ENCODE measurements around the gene NELL1. TPM values are rescaled to one million over a fixed set of nuclear protein-coding genes. Genes with fewer than 3 reads are reported as not detected.

NELL1 gene
- total and polyA plus RNA-seq, 2 experiments from 2014 or later = 1.6 TPM; not detected in 1

GRCh38 chr11:21465920-21466319 lies 796.5 kb downstream of the NELL1 start:
- no peaks in the 10 kb centered on the region for H3K9me3 Mint-ChIP-seq
- DNase-seq (ENCODE audit: low spot score) (no peak), ATAC-seq (no peak)
- H3K4me3 ChIP-seq = no peak overlapping the region
- no peaks in the 10 kb centered on the region for H3K79me2 ChIP-seq (replicated peaks; ENCODE audit: insufficient read depth)
- peak overlapping the region; percentile 74; the same call in 1 of the 2 replicates for H2AFZ ChIP-seq
- TF ChIP-seq CREB1 (CRISPR knock-in tag; IDR thresholded peaks at IDR 0.05; ENCODE audit: low read depth) = no peak
- TF ChIP-seq, protein P1, sequence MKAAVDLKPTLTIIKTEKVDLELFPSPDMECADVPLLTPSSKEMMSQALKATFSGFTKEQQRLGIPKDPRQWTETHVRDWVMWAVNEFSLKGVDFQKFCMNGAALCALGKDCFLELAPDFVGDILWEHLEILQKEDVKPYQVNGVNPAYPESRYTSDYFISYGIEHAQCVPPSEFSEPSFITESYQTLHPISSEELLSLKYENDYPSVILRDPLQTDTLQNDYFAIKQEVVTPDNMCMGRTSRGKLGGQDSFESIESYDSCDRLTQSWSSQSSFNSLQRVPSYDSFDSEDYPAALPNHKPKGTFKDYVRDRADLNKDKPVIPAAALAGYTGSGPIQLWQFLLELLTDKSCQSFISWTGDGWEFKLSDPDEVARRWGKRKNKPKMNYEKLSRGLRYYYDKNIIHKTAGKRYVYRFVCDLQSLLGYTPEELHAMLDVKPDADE (IDR thresholded peaks at IDR 0.05) = no peak
- no peak for TF ChIP-seq CTCF (conservative IDR thresholded peaks at IDR 0.05; ENCODE audit: low read depth in 2 of 2)
- no peak for TF ChIP-seq EZH2 (IDR thresholded peaks at IDR 0.05; ENCODE audit: low read depth, unreplicated experiment)
- TF ChIP-seq POLR2AphosphoS5 (IDR thresholded peaks at IDR 0.05; ENCODE audit: low read depth) = no peak
- TF ChIP-seq ZNF331 (CRISPR knock-in tag; IDR thresholded peaks at IDR 0.05; ENCODE audit: low read depth) = no peak
- peaks cover 6% of the 10 kb centered on the region for H3K4me1 Mint-ChIP-seq
- H3K27me3 Mint-ChIP-seq (ENCODE audit: insufficient read depth, low read depth, poor library complexity) = no peaks in the 10 kb centered on the region
- H3K4me1 ChIP-seq (ENCODE audit: insufficient read depth) = no peaks in the 10 kb centered on the region
- 0 out of 2 replicates have a peak overlapping the region, but pooled peaks have one; percentile 81 for H3K27ac Mint-ChIP-seq
- H3K36me3 ChIP-seq (ENCODE audit: insufficient read depth) = no peaks in the 10 kb centered on the region
- no peaks in the 10 kb centered on the region for H3K27me3 ChIP-seq (ENCODE audit: insufficient read depth)
- no peak overlapping the region for H3K27ac ChIP-seq (ENCODE audit: low read depth)
- H4K20me1 ChIP-seq (replicated peaks; ENCODE audit: insufficient read depth) = no peaks in the 10 kb centered on the region
- no peaks in the 10 kb centered on the region for H3K36me3 Mint-ChIP-seq (ENCODE audit: low read depth)
- no peak overlapping the region for H3K4me3 Mint-ChIP-seq
- H3K9me2 ChIP-seq (ENCODE audit: insufficient read depth) = 0 out of 2 replicates have a peak, but pooled peaks cover 4% of the 10 kb centered on the region
- H3K4me2 ChIP-seq = no peak overlapping the region
- H3F3A ChIP-seq (replicated peaks; ENCODE audit: low read depth) = no peaks in the 10 kb centered on the region

GRCh38 chr11:21470521-21470920 lies 801.1 kb downstream of the NELL1 start:
- H4K20me1 ChIP-seq (replicated peaks; ENCODE audit: insufficient read depth) = no peaks in the 10 kb centered on the region
- no peak for ATAC-seq
- no peaks in the 10 kb centered on the region for H3K27me3 ChIP-seq (ENCODE audit: insufficient read depth)
- Mint-ChIP-seq H3K27me3 (ENCODE audit: insufficient read depth, low read depth, poor library complexity) (no peaks in the 10 kb centered on the region), H3K27ac (no peak overlapping the region), H3K9me3 (no peaks in the 10 kb centered on the region), H3K4me3 (no peak overlapping the region), H3K36me3 (ENCODE audit: low read depth) (no peaks in the 10 kb centered on the region), H3K4me1 (peaks cover 8% of the 10 kb centered on the region)
- no peaks in the 10 kb centered on the region for H3K36me3 ChIP-seq (ENCODE audit: insufficient read depth)
- no peak overlapping the region for H2AFZ ChIP-seq
- no peak overlapping the region for H3K4me2 ChIP-seq
- no peaks in the 10 kb centered on the region for H3K79me2 ChIP-seq (replicated peaks; ENCODE audit: insufficient read depth)
- no peaks in the 10 kb centered on the region for H3K4me1 ChIP-seq (ENCODE audit: insufficient read depth)
- no peak for TF ChIP-seq ZNF331 (CRISPR knock-in tag; IDR thresholded peaks at IDR 0.05; ENCODE audit: low read depth)
- no peaks in the 10 kb centered on the region for H3K9me2 ChIP-seq (ENCODE audit: insufficient read depth)
- no peak overlapping the region for H3K27ac ChIP-seq (ENCODE audit: low read depth)
- DNase-seq (ENCODE audit: low spot score) = no peak
- H3F3A ChIP-seq (replicated peaks; ENCODE audit: low read depth) = no peaks in the 10 kb centered on the region
- no peak overlapping the region for H3K4me3 ChIP-seq

DNA sequence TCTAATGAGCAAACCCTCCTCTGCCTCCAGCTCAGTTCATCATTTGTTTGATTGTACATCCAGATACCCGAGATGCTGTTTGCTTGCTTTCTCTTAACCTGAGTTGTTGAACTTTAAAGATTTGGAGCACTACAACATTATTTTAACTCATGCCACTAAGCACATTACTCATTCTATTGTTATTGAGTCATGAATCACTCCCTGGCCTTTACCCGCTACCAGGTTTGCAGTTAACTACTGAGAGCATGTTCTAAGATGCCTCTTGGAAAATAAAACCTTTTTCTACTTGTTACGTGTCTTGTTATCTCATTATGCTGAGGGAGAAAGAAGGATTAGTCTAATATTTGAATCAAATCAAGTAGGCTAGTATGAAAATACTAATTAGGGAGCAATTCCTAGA lies 802.9 kb downstream of the NELL1 start:
- H3K27ac ChIP-seq (ENCODE audit: low read depth) = no peak overlapping the region
- Mint-ChIP-seq H3K4me3 (no peak overlapping the region), H3K4me1 (peaks cover 14% of the 10 kb centered on the region), H3K27me3 (ENCODE audit: insufficient read depth, low read depth, poor library complexity) (no peaks in the 10 kb centered on the region), H3K9me3 (no peaks in the 10 kb centered on the region), H3K36me3 (ENCODE audit: low read depth) (no peaks in the 10 kb centered on the region), H3K27ac (no peak overlapping the region)
- H4K20me1 ChIP-seq (replicated peaks; ENCODE audit: insufficient read depth) = no peaks in the 10 kb centered on the region
- H2AFZ ChIP-seq = no peak overlapping the region
- ATAC-seq (no peak), DNase-seq (ENCODE audit: low spot score) (no peak)
- peaks cover 11% of the 10 kb centered on the region for H3K4me1 ChIP-seq (ENCODE audit: insufficient read depth)
- no peaks in the 10 kb centered on the region for H3K9me2 ChIP-seq (ENCODE audit: insufficient read depth)
- H3K36me3 ChIP-seq (ENCODE audit: insufficient read depth) = no peaks in the 10 kb centered on the region
- H3F3A ChIP-seq (replicated peaks; ENCODE audit: low read depth) = no peaks in the 10 kb centered on the region
- H3K4me2 ChIP-seq = no peak overlapping the region
- H3K4me3 ChIP-seq = no peak overlapping the region
- H3K79me2 ChIP-seq (replicated peaks; ENCODE audit: insufficient read depth) = no peaks in the 10 kb centered on the region
- H3K27me3 ChIP-seq (ENCODE audit: insufficient read depth) = no peaks in the 10 kb centered on the region
- TF ChIP-seq NANOG (IDR thresholded peaks at IDR 0.05; ENCODE audit: borderline replicate concordance) = no peak
- TF ChIP-seq, protein P2, sequence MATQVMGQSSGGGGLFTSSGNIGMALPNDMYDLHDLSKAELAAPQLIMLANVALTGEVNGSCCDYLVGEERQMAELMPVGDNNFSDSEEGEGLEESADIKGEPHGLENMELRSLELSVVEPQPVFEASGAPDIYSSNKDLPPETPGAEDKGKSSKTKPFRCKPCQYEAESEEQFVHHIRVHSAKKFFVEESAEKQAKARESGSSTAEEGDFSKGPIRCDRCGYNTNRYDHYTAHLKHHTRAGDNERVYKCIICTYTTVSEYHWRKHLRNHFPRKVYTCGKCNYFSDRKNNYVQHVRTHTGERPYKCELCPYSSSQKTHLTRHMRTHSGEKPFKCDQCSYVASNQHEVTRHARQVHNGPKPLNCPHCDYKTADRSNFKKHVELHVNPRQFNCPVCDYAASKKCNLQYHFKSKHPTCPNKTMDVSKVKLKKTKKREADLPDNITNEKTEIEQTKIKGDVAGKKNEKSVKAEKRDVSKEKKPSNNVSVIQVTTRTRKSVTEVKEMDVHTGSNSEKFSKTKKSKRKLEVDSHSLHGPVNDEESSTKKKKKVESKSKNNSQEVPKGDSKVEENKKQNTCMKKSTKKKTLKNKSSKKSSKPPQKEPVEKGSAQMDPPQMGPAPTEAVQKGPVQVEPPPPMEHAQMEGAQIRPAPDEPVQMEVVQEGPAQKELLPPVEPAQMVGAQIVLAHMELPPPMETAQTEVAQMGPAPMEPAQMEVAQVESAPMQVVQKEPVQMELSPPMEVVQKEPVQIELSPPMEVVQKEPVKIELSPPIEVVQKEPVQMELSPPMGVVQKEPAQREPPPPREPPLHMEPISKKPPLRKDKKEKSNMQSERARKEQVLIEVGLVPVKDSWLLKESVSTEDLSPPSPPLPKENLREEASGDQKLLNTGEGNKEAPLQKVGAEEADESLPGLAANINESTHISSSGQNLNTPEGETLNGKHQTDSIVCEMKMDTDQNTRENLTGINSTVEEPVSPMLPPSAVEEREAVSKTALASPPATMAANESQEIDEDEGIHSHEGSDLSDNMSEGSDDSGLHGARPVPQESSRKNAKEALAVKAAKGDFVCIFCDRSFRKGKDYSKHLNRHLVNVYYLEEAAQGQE (IDR thresholded peaks at IDR 0.05; ENCODE audit: unreplicated experiment) = no peak
- TF ChIP-seq, protein P1 (IDR thresholded peaks at IDR 0.05) = no peak
- TF ChIP-seq POLR2AphosphoS5 (IDR thresholded peaks at IDR 0.05; ENCODE audit: low read depth) = no peak
- TF ChIP-seq JUNB (IDR thresholded peaks at IDR 0.05; ENCODE audit: unreplicated experiment) = no peak
- no peak for TF ChIP-seq ZNF331 (CRISPR knock-in tag; IDR thresholded peaks at IDR 0.05; ENCODE audit: low read depth)

Data from GM23338 (cell line).